Measurements from ENCODE around the gene BRSK1. TPM values are rescaled to one million over a fixed set of nuclear protein-coding genes. Genes with fewer than 3 reads are reported as not detected.
A peak's percentile ranks its signal among the peaks of the same experiment; 100 is the strongest.

The BRSK1 gene
- polyA plus RNA-seq, 10 donors: 5.0 to 10.9 (median 8.0) TPM

GRCh38 chr19:55273978-55274707, 9.7 kb upstream of the BRSK1 start:
- DNase-seq: no peak

GRCh38 chr19:55275851-55276719, 7.7 kb upstream of the BRSK1 start:
- no peak for DNase-seq

GRCh38 chr19:55276720-55277430, 6.9 kb upstream of the BRSK1 start:
- DNase-seq: no peak

- no peak for DNase-seq
Measured at GRCh38 chr19:55277494-55277893, 6.3 kb upstream of the BRSK1 start.

- no peak for DNase-seq
Measured at GRCh38 chr19:55278391-55279135, 5.2 kb upstream of the BRSK1 start.

- no peak for DNase-seq
Measured at GRCh38 chr19:55279340-55279739, 4.5 kb upstream of the BRSK1 start.

- peak; percentile 90 to 97 (median 92) for DNase-seq
Measured at GRCh38 chr19:55279770-55280643, 3.8 kb upstream of the BRSK1 start, which contains the start of gene HSPBP1. HSPBP1 (minus strand) TSS chr19:55280110; CDS start chr19:55279608, 502 bp downstream.

GRCh38 chr19:55284405-55285058, 735 bp downstream of the BRSK1 start:
- DNase-seq: no peak

- DNase-seq: peak in 1 of 3 donors; percentile 61
Measured at GRCh38 chr19:55285229-55285890, 1.6 kb downstream of the BRSK1 start.

GRCh38 chr19:55287361-55288079, 3.7 kb downstream of the BRSK1 start:
- no peak for DNase-seq

- DNase-seq: no peak
Measured at GRCh38 chr19:55289117-55289796, 5.5 kb downstream of the BRSK1 start.

- DNase-seq: no peak
Measured at GRCh38 chr19:55297267-55297666, 13.5 kb downstream of the BRSK1 start.

GRCh38 chr19:55299991-55300390, 16.2 kb downstream of the BRSK1 start:
- no peak for DNase-seq

GRCh38 chr19:55300886-55301458, 17.2 kb downstream of the BRSK1 start:
- DNase-seq: no peak

- DNase-seq: peak; percentile 70 to 93 (median 90)
Measured at GRCh38 chr19:55301459-55302317, 17.9 kb downstream of the BRSK1 start.

GRCh38 chr19:55302318-55302703, 18.5 kb downstream of the BRSK1 start:
- no peak for DNase-seq

GRCh38 chr19:55303477-55303876, 19.7 kb downstream of the BRSK1 start:
- DNase-seq: no peak
